SK-N-SH treated with all-trans-retinoic acid at 6 μM for 48 hours (cell line): ENCODE data around the gene RCOR1.

ENCODE experiments used
- ATAC-seq: fragments of 200-7000 bp; cut with Tn5 transposase; 3 replicates; pipeline ENCODE4 v1.9.1; 2020; ENCODE audit warnings: mild to moderate bottlenecking, moderate library complexity
- ARNTL ChIP-seq: fragments of 450-650 bp; formaldehyde crosslinking; IDR thresholded peaks from 2 replicates; pipeline ENCODE4 v1.5.0; 2020; ENCODE audit warnings: low read depth, mild to moderate bottlenecking, moderate library complexity, borderline replicate concordance
- BACH2 ChIP-seq: fragments of 250-450 bp; sonication (Bioruptor Pico); IDR thresholded peaks from 2 replicates; pipeline ENCODE4 v1.9.0; 2021; ENCODE audit warnings: mild to moderate bottlenecking, borderline replicate concordance
- CREB5 ChIP-seq: fragments of 250-450 bp; sonication (Bioruptor Pico); IDR thresholded peaks from 2 replicates; pipeline ENCODE4 v1.5.1; 2020; ENCODE audit warnings: low read depth, mild to moderate bottlenecking, moderate library complexity
- CSRNP3 ChIP-seq: fragments of 250-450 bp; sonication (Bioruptor Pico); IDR thresholded peaks from 2 replicates; pipeline ENCODE4 v1.5.1; 2021; ENCODE audit warnings: mild to moderate bottlenecking, moderate library complexity
- ESRRG ChIP-seq: fragments of 250-450 bp; sonication (Bioruptor Pico); IDR thresholded peaks from 2 replicates; pipeline ENCODE4 v1.6.1; 2021; ENCODE audit warnings: mild to moderate bottlenecking
- GLIS3 ChIP-seq: fragments of 250-450 bp; sonication (Bioruptor Pico); IDR thresholded peaks from 2 replicates; pipeline ENCODE4 v1.5.0; 2020; ENCODE audit warnings: mild to moderate bottlenecking, moderate library complexity
- ISL1 ChIP-seq: fragments of 250-450 bp; sonication (Bioruptor Pico); IDR thresholded peaks from 2 replicates; pipeline ENCODE4 v2.1.2; 2022; ENCODE audit warnings: mild to moderate bottlenecking, moderate library complexity
- OSR1 ChIP-seq: fragments of 250-450 bp; sonication (Bioruptor Pico); IDR thresholded peaks from 2 replicates; pipeline ENCODE4 v1.8.0; 2022; ENCODE audit warnings: moderate library complexity, mild to moderate bottlenecking, inconsistent platforms
- PATZ1 ChIP-seq: fragments of 250-450 bp; sonication (Bioruptor Pico); IDR thresholded peaks from 2 replicates; pipeline ENCODE4 v1.8.0; 2020; ENCODE audit warnings: mild to moderate bottlenecking, moderate library complexity, borderline replicate concordance
- POU6F1 ChIP-seq: fragments of 250-450 bp; sonication (Bioruptor Pico); IDR thresholded peaks from 2 replicates; pipeline ENCODE4 v1.8.0; 2021; ENCODE audit warnings: low read depth, mild to moderate bottlenecking, moderate library complexity, borderline replicate concordance
- PPARA ChIP-seq: fragments of 250-450 bp; sonication (Bioruptor Pico); IDR thresholded peaks from 2 replicates; pipeline ENCODE4 v1.5.0; 2020; ENCODE audit warnings: mild to moderate bottlenecking, borderline replicate concordance
- RARB ChIP-seq: fragments of 250-450 bp; sonication (Bioruptor Pico); IDR thresholded peaks from 2 replicates; pipeline ENCODE4 v1.8.0; 2021; ENCODE audit warnings: mild to moderate bottlenecking, moderate library complexity
- TCF4 ChIP-seq: fragments of 250-450 bp; sonication (Bioruptor Pico); IDR thresholded peaks from 2 replicates; pipeline ENCODE4 v1.8.0; 2021; ENCODE audit warnings: mild to moderate bottlenecking, moderate library complexity, borderline replicate concordance
- TOX ChIP-seq: fragments of 250-450 bp; sonication (Bioruptor Pico); IDR thresholded peaks from 2 replicates; pipeline ENCODE4 v1.8.0; 2021; ENCODE audit warnings: mild to moderate bottlenecking, moderate library complexity, borderline replicate concordance
- ZC3H10 ChIP-seq: fragments of 250-450 bp; sonication (Bioruptor Pico); IDR thresholded peaks from 2 replicates; pipeline ENCODE4 v1.5.1; 2021; ENCODE audit warnings: mild to moderate bottlenecking, moderate library complexity
- ZFP30 ChIP-seq: fragments of 450-650 bp; formaldehyde crosslinking; IDR thresholded peaks from 2 replicates; pipeline ENCODE4 v1.5.0; 2022; ENCODE audit warnings: mild to moderate bottlenecking, moderate library complexity
- ZNF565 ChIP-seq: fragments of 450-650 bp; formaldehyde crosslinking; conservative IDR thresholded peaks from 2 replicates; pipeline ENCODE4 v1.5.0; 2020; ENCODE audit warnings: low read depth, mild to moderate bottlenecking, moderate library complexity
- ZNF70 ChIP-seq: fragments of 450-650 bp; formaldehyde crosslinking; IDR thresholded peaks from 2 replicates; pipeline ENCODE4 v1.5.0; 2020; ENCODE audit warnings: mild to moderate bottlenecking, moderate library complexity
- ZNF8 ChIP-seq: fragments of 450-650 bp; formaldehyde crosslinking; IDR thresholded peaks from 2 replicates; pipeline ENCODE4 v1.5.0; 2020; ENCODE audit warnings: mild to moderate bottlenecking, moderate library complexity

RCOR1 gene

GRCh38 chr14:102684298-102684663, 91.8 kb downstream of the RCOR1 start:
- ATAC-seq, result no peak
- TF ChIP-seq ISL1 (CRISPR knock-in tag), result no peak
- TF ChIP-seq, all 23 proteins: peak for 0

- no peak for TF ChIP-seq POU6F1 (CRISPR knock-in tag)
- TF ChIP-seq RARB (CRISPR knock-in tag), result no peak
- no peak for TF ChIP-seq ZNF70 (CRISPR knock-in tag)
- TF ChIP-seq CREB5 (CRISPR knock-in tag), result no peak
- no peak for TF ChIP-seq ARNTL (CRISPR knock-in tag)
- TF ChIP-seq ISL1 (CRISPR knock-in tag), result no peak
- no peak for TF ChIP-seq TCF4 (CRISPR knock-in tag)
- TF ChIP-seq BACH2, result no peak
Observed at GRCh38 chr14:102686196-102686801, 93.8 kb downstream of the RCOR1 start.

GRCh38 chr14:102688290-102688689, 95.8 kb downstream of the RCOR1 start:
- TF ChIP-seq GLIS3 (no peak), ZNF565 (CRISPR knock-in tag) (no peak), PATZ1 (CRISPR knock-in tag) (no peak), TCF4 (CRISPR knock-in tag) (no peak), ARNTL (CRISPR knock-in tag) (no peak), ZNF8 (CRISPR knock-in tag) (no peak), RARB (CRISPR knock-in tag) (no peak), OSR1 (CRISPR knock-in tag) (no peak), POU6F1 (CRISPR knock-in tag) (no peak), ESRRG (no peak), CSRNP3 (CRISPR knock-in tag) (no peak)
- no peak for ATAC-seq

More at GRCh38 chr14:102686196-102686801, 93.8 kb downstream of the RCOR1 start:
- no peak for ATAC-seq

GRCh38 chr14:102690509-102691286, 98.2 kb downstream of the RCOR1 start:
- no peak for ATAC-seq
- TF ChIP-seq RARB (CRISPR knock-in tag) (no peak), ESRRG (no peak), POU6F1 (CRISPR knock-in tag) (no peak), ZNF565 (CRISPR knock-in tag) (no peak), ARNTL (CRISPR knock-in tag) (no peak), CREB5 (CRISPR knock-in tag) (no peak), TOX (CRISPR knock-in tag) (no peak), BACH2 (no peak), ZFP30 (CRISPR knock-in tag) (no peak), OSR1 (CRISPR knock-in tag) (no peak), CSRNP3 (CRISPR knock-in tag) (no peak), PPARA (CRISPR knock-in tag) (no peak), GLIS3 (no peak), ISL1 (CRISPR knock-in tag) (no peak), TCF4 (CRISPR knock-in tag) (no peak), ZNF8 (CRISPR knock-in tag) (no peak), ZC3H10 (CRISPR knock-in tag) (no peak)
